ENCODE measurements around the gene OR4F6.
"Not testable (repeated sequence)": the region's sequence is repeated elsewhere in the genome, so short reads cannot be mapped to it uniquely, and the experiment has no call there.

The OR4F6 gene

DNA sequence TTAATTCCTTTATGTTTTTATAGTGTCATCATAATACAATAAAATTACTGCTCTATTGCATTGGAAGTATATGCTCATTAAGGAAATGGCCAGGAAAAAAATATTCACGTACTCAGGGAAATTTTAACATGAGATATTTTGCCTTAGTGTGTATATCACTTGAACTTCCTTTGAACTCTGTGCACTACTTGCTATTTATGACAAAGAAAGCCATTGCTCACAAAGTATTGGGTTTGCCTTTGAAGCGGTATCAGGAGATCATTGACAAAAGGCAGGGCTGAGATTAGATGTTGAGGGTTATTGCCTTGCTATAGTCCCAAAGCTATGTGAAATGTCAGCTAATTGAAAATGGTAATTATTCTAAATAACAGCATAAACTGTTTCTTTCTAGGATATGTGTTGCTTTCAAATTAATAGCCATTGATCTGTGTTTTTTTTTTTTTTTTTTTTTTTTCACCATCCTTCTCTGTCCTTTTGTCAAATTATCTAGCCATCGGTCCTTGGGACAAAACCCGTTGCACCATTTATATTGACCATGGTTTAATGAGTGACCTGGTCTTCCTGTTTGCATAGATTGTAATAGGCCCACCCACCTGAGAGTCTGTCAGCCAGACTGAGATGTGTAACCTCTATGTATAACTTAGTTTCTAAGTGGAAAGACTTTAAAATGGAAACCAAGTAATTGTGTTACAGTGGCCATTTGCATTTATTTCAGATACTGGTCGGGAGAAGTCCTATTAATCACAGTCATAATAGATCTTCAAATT lies 14.6 kb upstream of the OR4F6 start:
- DNase-seq (ENCODE audit: low spot score in 2 of 2); H3K4me1 ChIP-seq; H3K4me3 ChIP-seq; H3K36me3 ChIP-seq (replicated peaks); H3K27me3 ChIP-seq (ENCODE audit: low read depth); H3K9me3 ChIP-seq; in situ Hi-C loops (cut with MboI; ENCODE audit: low sequenced_read_pairs): not testable (repeated sequence)

DNA sequence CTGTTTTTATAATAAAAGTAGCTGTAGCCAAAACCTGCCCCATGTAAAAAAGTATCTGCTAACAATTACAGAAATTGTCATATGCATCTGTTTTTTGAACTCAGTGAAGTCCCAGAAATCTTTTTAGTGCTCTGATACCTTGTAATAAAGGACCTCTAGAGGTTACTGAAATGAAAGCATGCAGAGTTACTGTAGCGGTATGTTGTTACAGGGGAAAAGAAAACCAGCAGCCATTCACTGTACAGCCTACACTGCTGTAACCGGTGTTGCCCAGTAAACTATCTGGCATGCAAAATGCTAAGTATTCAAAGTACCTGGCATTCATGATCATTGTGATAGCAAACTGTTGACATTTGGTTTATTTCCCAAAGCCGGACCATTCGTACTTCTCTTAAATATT lies 12.6 kb upstream of the OR4F6 start:
- in situ Hi-C loops (cut with MboI; ENCODE audit: low sequenced_read_pairs); H3K4me1 ChIP-seq; H3K9me3 ChIP-seq; H3K4me3 ChIP-seq; DNase-seq (ENCODE audit: low spot score in 2 of 2); H3K27me3 ChIP-seq (ENCODE audit: low read depth); H3K36me3 ChIP-seq (replicated peaks): not testable (repeated sequence)

DNA sequence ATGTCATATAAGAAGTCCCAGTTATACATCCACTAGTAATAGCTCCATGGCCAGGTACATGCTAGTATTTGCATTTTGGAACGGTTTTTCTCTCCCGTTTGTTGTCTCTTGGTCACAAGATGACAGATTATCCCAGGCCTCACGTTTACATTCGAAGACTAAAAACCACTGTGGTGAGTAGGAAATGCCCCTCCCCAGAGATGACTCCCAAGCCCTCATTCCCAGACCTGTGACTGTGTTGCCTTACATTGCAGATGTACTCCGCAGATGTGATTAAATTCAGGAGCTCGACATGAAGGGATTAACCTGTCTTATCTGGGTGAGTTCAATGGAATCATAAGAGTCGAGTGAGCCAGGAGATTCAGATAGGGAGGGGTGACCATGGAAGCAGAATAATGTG lies 9.3 kb upstream of the OR4F6 start:
- DNase-seq (ENCODE audit: low spot score in 2 of 2); in situ Hi-C loops (cut with MboI; ENCODE audit: low sequenced_read_pairs); H3K27me3 ChIP-seq (ENCODE audit: low read depth); H3K4me3 ChIP-seq; H3K9me3 ChIP-seq; H3K4me1 ChIP-seq; H3K36me3 ChIP-seq (replicated peaks): not testable (repeated sequence)

DNA sequence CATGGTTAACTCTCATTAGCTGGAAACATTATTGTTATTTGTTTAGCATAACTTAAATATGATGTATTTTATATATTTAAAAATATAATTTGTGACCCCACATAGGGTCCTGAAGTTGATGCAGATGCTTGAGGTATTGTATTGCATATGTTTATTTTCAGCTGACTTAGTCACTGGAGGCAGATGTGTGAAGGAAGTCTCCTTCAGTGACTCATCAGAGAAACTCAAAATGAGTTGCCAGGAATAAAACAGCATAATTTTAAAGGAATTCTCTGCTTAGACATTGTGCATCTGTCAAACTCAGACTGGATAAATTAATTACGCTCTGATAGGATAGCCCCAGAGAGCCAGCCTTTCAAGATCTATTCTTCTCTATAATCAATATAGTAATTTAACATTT lies 7.9 kb upstream of the OR4F6 start:
- H3K9me3 ChIP-seq, result no peaks in the 10 kb centered on the region
- H3K27me3 ChIP-seq (ENCODE audit: low read depth), result no peaks in the 10 kb centered on the region
- H3K4me3 ChIP-seq, result no peak overlapping the region
- no peaks in the 10 kb centered on the region for H3K4me1 ChIP-seq
- H3K36me3 ChIP-seq (replicated peaks), result no peaks in the 10 kb centered on the region
- in situ Hi-C loops (cut with MboI; ENCODE audit: low sequenced_read_pairs), result no loop called here
- DNase-seq (ENCODE audit: low spot score in 2 of 2), result no peak

DNA sequence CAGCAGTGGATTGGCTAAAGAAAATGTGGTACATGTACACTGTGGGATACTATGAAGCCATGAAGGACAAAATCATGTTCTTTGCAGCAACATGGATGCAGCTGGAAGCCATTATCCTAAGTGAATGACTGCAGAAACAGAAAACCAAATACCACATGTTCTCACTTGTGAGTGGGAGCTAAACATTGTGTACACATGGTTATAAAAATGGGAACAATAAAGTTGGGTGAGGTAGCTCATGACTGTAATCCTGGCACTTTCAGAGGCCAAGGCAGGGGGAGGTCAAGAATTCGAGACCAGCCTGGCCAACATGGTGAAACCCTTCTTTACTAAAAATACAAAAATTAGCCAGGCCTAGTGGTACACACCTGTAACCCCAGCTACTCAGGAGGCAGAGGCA lies 3.6 kb upstream of the OR4F6 start:
- Histone ChIP-seq H3K4me1 (peaks cover 13% of the 10 kb centered on the region), H3K27me3 (ENCODE audit: low read depth) (peaks cover 6% of the 10 kb centered on the region), H3K9me3 (no peaks in the 10 kb centered on the region), H3K36me3 (replicated peaks) (no peaks in the 10 kb centered on the region), H3K4me3 (no peak overlapping the region)
- in situ Hi-C loops (cut with MboI; ENCODE audit: low sequenced_read_pairs), result no loop called here
- no peak for DNase-seq (ENCODE audit: low spot score in 2 of 2)

DNA sequence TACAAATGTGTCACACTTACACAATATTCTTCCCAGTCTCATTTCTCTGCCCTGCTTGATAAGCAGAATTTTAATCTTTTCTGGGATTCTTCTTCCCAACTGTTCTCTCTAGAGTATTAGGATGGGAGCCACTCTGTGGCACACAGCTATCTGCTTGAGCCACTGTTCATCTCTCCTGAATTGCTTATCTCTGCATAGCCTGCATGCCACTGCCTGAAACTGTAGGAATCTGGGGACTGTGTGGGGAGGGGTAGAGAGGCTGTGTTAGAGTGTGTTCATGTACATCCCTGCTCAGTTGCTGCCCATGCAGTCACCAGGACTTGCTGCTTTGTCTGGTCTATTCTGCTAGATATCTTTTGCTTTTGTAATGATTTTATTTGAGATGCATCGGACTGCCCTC lies 2.3 kb upstream of the OR4F6 start:
- in situ Hi-C loops (cut with MboI; ENCODE audit: low sequenced_read_pairs), result no loop called here
- H3K9me3 ChIP-seq, result no peaks in the 10 kb centered on the region
- H3K4me1 ChIP-seq, result peaks cover 23% of the 10 kb centered on the region
- DNase-seq (ENCODE audit: low spot score in 2 of 2), result no peak
- H3K4me3 ChIP-seq, result no peak overlapping the region
- H3K27me3 ChIP-seq (ENCODE audit: low read depth), result peaks cover 6% of the 10 kb centered on the region
- no peaks in the 10 kb centered on the region for H3K36me3 ChIP-seq (replicated peaks)

DNA sequence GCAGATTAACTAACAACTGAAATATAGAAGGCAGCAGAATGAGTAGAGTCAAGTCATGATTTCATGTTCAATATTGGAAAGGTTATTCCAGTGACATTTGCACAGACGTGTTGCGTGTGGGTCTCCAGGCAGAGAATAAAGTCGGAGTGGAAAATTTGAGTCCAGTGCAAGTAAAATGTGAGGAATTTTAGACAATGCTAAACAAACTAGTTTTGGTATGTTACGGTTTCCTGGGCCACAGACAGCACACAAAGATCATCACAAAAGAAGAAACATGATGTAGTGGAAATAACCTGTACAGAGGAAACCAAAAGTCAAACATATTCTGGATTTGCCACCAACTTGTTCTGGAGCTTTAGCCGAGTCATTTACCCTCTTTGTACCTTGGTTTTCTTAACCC lies 367 bp downstream of the OR4F6 start:
- peaks cover 10% of the 10 kb centered on the region for H3K27me3 ChIP-seq (ENCODE audit: low read depth)
- H3K4me1 ChIP-seq, result peaks cover 24% of the 10 kb centered on the region
- H3K36me3 ChIP-seq (replicated peaks), result no peaks in the 10 kb centered on the region

DNA sequence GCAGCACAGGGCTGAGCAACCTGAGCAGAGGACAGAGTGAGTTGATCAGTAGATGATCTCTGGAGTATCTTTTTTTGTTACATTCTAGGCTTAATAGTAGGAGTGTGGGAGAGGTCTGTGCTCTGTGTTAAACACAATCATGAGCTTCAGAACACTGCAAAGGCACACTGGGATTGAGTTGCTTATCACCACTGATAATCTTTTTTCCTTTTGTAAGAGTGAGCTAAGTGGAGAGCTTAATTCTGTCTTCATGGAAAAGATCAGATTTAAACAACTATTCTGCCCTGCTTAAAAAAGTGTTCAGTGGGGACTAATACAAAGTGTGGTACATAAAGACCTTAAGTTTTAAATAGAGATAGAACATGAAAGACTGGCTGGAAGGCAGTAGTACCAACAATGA lies 1.1 kb downstream of the OR4F6 start:
- Histone ChIP-seq H3K36me3 (replicated peaks) (no peaks in the 10 kb centered on the region), H3K27me3 (ENCODE audit: low read depth) (peaks cover 10% of the 10 kb centered on the region), H3K4me3 (no peak overlapping the region), H3K4me1 (peaks cover 24% of the 10 kb centered on the region), H3K9me3 (no peaks in the 10 kb centered on the region)
- peak; percentile 20 to 83 for DNase-seq (ENCODE audit: low spot score in 2 of 2)
- in situ Hi-C loops (cut with MboI; ENCODE audit: low sequenced_read_pairs), result no loop called here

More for the DNA sequence above, 367 bp downstream of the OR4F6 start:
- H3K9me3 ChIP-seq, result no peaks in the 10 kb centered on the region
- no peak overlapping the region for H3K4me3 ChIP-seq
- in situ Hi-C loops (cut with MboI; ENCODE audit: low sequenced_read_pairs), result no loop called here
- no peak for DNase-seq (ENCODE audit: low spot score in 2 of 2)

DNA sequence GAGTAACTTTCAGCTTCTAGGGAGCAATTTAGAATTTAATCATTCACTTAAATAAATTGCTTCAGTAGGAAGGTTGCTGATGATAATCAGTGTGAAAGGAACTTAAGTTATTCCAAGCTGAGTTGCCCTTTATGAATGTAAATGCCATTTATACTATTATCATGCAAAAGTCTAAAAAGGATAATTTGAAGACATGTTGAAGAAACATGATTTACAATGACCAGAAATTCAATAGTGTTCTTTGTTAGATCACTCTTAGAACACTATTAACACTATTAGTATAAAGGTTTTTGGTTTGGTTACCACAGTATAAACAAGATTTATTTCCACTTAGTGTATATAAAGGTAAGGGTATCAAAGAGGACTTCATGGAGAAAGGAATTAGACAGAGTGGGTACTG lies 1.6 kb downstream of the OR4F6 start:
- Histone ChIP-seq H3K9me3 (no peaks in the 10 kb centered on the region), H3K4me3 (no peak overlapping the region), H3K36me3 (replicated peaks) (no peaks in the 10 kb centered on the region), H3K27me3 (ENCODE audit: low read depth) (peaks cover 10% of the 10 kb centered on the region), H3K4me1 (peaks cover 24% of the 10 kb centered on the region)
- in situ Hi-C loops (cut with MboI; ENCODE audit: low sequenced_read_pairs), result no loop called here
- peak in 1 of 2 experiments; percentile 97 for DNase-seq (ENCODE audit: low spot score in 2 of 2)

DNA sequence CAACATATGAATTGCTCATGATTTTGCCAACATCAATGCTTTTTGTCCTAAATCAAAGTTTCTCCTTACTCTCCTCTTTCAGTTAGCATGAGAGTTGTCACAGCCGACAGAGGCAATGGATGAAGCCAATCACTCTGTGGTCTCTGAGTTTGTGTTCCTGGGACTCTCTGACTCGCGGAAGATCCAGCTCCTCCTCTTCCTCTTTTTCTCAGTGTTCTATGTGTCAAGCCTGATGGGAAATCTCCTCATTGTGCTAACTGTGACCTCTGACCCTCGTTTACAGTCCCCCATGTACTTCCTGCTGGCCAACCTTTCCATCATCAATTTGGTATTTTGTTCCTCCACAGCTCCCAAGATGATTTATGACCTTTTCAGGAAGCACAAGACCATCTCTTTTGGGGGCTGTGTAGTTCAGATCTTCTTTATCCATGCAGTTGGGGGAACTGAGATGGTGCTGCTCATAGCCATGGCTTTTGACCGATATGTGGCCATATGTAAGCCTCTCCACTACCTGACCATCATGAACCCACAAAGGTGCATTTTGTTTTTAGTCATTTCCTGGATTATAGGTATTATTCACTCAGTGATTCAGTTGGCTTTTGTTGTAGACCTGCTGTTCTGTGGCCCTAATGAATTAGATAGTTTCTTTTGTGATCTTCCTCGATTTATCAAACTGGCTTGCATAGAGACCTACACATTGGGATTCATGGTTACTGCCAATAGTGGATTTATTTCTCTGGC lies 2.5 kb downstream of the OR4F6 start:
- in situ Hi-C loops (cut with MboI; ENCODE audit: low sequenced_read_pairs), result no loop called here

DNA sequence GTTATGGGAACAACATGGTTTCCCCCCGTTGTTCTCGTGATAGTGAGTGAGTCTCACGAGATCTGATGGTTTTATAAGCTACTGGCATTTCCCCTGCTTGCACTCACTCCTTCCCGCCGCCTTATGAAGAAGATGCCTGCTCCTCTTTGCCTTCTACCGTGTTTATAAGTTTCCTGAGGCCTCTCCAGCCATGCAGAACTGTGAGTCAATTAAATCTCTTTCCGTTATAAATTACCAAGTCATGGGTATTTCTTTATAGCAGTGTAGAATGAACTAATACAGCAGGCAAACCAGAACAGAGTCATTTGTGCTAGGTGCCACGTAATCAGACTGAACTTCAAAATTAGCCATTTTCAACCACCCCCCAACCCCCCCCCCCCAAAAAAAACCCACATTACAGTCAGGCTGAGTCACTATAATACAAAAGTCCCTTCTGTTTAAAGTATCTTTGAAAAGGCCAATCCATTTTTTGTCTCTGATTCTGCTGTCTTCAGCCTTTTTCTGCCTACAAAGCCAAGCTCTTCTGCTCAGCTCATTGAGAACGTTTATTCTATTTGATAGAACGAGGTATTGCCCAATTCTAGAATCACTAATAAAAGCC lies 4.1 kb downstream of the OR4F6 start:
- Histone ChIP-seq H3K9me3 (no peaks in the 10 kb centered on the region), H3K4me1 (peaks cover 24% of the 10 kb centered on the region), H3K27me3 (ENCODE audit: low read depth) (peaks cover 14% of the 10 kb centered on the region), H3K4me3 (no peak overlapping the region), H3K36me3 (replicated peaks) (no peaks in the 10 kb centered on the region)
- DNase-seq (ENCODE audit: low spot score in 2 of 2), result no peak
- in situ Hi-C loops (cut with MboI; ENCODE audit: low sequenced_read_pairs), result no loop called here

More for the DNA sequence above, 2.5 kb downstream of the OR4F6 start:
- Histone ChIP-seq H3K4me3 (no peak overlapping the region), H3K4me1 (peaks cover 24% of the 10 kb centered on the region), H3K27me3 (ENCODE audit: low read depth) (peaks cover 12% of the 10 kb centered on the region), H3K9me3 (no peaks in the 10 kb centered on the region), H3K36me3 (replicated peaks) (no peaks in the 10 kb centered on the region)
- DNase-seq (ENCODE audit: low spot score in 2 of 2), result peak in 1 of 2 experiments; percentile 10

DNA sequence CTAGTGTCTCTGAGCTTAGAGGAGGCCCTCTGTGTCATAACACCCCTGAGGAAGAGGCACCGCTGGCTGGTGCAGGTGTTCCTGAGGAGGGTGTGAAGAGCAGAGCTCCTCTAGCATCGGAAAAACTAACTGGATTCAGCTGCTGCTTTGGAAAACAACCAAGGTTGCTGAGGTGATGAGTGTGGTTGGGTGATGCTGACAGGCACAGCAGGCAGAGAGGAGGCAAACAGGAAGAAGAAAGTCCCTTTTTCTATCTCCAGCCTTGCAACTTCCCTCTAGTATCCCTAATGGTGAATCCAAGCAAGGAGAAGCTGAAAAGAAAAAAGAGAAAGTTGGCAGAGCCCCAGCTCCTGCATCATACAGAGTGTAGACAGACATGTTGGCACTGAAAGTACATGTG lies 4.9 kb downstream of the OR4F6 start:
- in situ Hi-C loops (cut with MboI; ENCODE audit: low sequenced_read_pairs), result no loop called here

DNA sequence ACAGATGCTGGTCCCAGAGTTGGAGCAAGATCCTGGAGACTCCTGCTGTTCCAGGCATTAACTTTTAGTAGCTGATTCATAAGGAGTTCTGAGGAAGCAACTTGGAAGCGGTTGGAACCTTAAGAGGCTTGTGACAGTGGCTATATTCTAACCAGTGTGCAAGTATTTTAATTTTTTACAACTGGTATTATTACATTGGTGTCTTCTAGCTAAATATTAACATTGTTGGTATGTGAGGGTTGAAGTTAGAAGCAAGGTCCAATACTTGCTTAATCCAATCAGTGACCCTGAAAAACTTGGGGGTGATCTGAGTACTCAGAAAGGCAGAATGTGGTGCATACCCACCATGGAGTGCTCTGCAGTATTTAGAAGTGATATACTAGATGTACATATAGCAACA lies 7.1 kb downstream of the OR4F6 start:
- H3K27me3 ChIP-seq (ENCODE audit: low read depth), result peaks cover 26% of the 10 kb centered on the region
- no peak overlapping the region for H3K4me3 ChIP-seq
- in situ Hi-C loops (cut with MboI; ENCODE audit: low sequenced_read_pairs), result no loop called here
- H3K36me3 ChIP-seq (replicated peaks), result no peaks in the 10 kb centered on the region
- no peak for DNase-seq (ENCODE audit: low spot score in 2 of 2)
- H3K4me1 ChIP-seq, result peaks cover 9% of the 10 kb centered on the region
- H3K9me3 ChIP-seq, result no peaks in the 10 kb centered on the region

More for the DNA sequence above, 4.9 kb downstream of the OR4F6 start:
- peaks cover 24% of the 10 kb centered on the region for H3K4me1 ChIP-seq
- peaks cover 18% of the 10 kb centered on the region for H3K27me3 ChIP-seq (ENCODE audit: low read depth)
- no peak overlapping the region for H3K4me3 ChIP-seq
- DNase-seq (ENCODE audit: low spot score in 2 of 2), result no peak
- no peaks in the 10 kb centered on the region for H3K36me3 ChIP-seq (replicated peaks)
- H3K9me3 ChIP-seq, result no peaks in the 10 kb centered on the region

DNA sequence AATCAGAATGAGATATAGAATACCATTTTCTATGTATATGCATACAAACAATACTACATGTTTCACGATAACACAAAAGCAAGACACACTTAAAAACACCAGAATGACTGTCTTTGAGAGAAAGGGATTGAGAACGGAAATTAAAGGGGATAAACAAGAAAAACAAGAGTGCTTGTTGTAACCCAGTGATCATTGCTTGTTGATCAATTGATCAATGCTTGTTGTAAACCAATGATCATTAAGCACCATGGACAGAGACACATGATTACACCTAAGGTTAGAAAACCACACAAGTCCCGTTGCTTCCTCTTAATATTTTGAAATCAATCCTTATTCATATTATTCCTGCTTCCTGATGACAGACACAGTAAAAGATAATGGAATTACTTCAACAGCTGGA lies 7.6 kb downstream of the OR4F6 start:
- in situ Hi-C loops (cut with MboI; ENCODE audit: low sequenced_read_pairs), result no loop called here
- no peaks in the 10 kb centered on the region for H3K9me3 ChIP-seq
- peaks cover 26% of the 10 kb centered on the region for H3K27me3 ChIP-seq (ENCODE audit: low read depth)
- no peak for DNase-seq (ENCODE audit: low spot score in 2 of 2)
- peaks cover 5% of the 10 kb centered on the region for H3K4me1 ChIP-seq
- no peaks in the 10 kb centered on the region for H3K36me3 ChIP-seq (replicated peaks)
- H3K4me3 ChIP-seq, result no peak overlapping the region
